Ascending aorta (tissue), 2 donors: ENCODE data around the gene TTLL11. TPM values are rescaled to one million over a fixed set of nuclear protein-coding genes. Genes with fewer than 3 reads are reported as not detected.

Experiments used
- DNase-seq, 2 donors: peaks; one replicate each; pipeline ENCODE4 v3.0.0-alpha.2; 2019; ENCODE audit warnings: low spot score in 2 of 2
- H3K27ac ChIP-seq, 2 donors: fragments of 200-600 bp; sonication (generic); one replicate each; pipeline ENCODE4 v1.5.1; 2016 to 2017; ENCODE audit warnings: mild to moderate bottlenecking in 1 of 2
- H3K27me3 ChIP-seq: fragments of 200-600 bp; sonication (generic); one replicate; pipeline ENCODE4 v1.5.1; 2017
- H3K36me3 ChIP-seq, 2 donors: fragments of 200-600 bp; sonication (generic); one replicate each; pipeline ENCODE4 v1.5.1; 2016
- H3K4me1 ChIP-seq, 2 donors: fragments of 200-600 bp; sonication (generic); one replicate each; pipeline ENCODE4 v1.5.1; 2016 to 2017; ENCODE audit warnings: mild to moderate bottlenecking in 1 of 2
- H3K4me3 ChIP-seq, 2 donors: fragments of 200-600 bp; sonication (generic); one replicate each; pipeline ENCODE4 v1.5.1; 2016 to 2017; ENCODE audit warnings: mild to moderate bottlenecking in 1 of 2
- H3K9me3 ChIP-seq, 2 donors: fragments of 200-600 bp; sonication (generic); one replicate each; pipeline ENCODE4 v1.5.1; 2016
- intact Hi-C: fragments of 100-400 bp; cut with DNase I; formaldehyde crosslinking; loops from one replicate; pipeline ENCODE4 v1.15.1; 2023
- total RNA-seq: library from RNA; depleted of rRNA; stranded (reverse); fragments of >200 nt; gene quantifications from one replicate; pipeline ENCODE4 v1.1.0, GENCODE V29; 2016
- TF ChIP-seq, protein P1 (sequence below), 3 experiments: fragments of 200-600 bp in 2 of 3; fragments of 450-650 bp in 1 of 3; sonication (generic) in 2 of 3; IDR thresholded peaks; one replicate each; pipeline ENCODE4 v1.5.1; 2016 to 2019; ENCODE audit warnings: antibody characterized with exemption in 3 of 3, mild to moderate bottlenecking in 1 of 3, moderate library complexity in 1 of 3

The TTLL11 gene
- total RNA-seq, 1 donor from 2014 or later = 18.5 TPM

GRCh38 chr9:121824651-121825030 lies 268.5 kb downstream of the TTLL11 start:
- no peak overlapping the region for H3K4me3 ChIP-seq
- DNase-seq = no peak
- H3K27me3 ChIP-seq = no peaks in the 10 kb centered on the region
- no peaks in the 10 kb centered on the region for H3K9me3 ChIP-seq
- TF ChIP-seq, protein P1, sequence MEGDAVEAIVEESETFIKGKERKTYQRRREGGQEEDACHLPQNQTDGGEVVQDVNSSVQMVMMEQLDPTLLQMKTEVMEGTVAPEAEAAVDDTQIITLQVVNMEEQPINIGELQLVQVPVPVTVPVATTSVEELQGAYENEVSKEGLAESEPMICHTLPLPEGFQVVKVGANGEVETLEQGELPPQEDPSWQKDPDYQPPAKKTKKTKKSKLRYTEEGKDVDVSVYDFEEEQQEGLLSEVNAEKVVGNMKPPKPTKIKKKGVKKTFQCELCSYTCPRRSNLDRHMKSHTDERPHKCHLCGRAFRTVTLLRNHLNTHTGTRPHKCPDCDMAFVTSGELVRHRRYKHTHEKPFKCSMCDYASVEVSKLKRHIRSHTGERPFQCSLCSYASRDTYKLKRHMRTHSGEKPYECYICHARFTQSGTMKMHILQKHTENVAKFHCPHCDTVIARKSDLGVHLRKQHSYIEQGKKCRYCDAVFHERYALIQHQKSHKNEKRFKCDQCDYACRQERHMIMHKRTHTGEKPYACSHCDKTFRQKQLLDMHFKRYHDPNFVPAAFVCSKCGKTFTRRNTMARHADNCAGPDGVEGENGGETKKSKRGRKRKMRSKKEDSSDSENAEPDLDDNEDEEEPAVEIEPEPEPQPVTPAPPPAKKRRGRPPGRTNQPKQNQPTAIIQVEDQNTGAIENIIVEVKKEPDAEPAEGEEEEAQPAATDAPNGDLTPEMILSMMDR (IDR thresholded peaks at IDR 0.05) = no peak
- intact Hi-C loops = no loop called here
- peaks cover 4 to 9% of the 10 kb centered on the region in 2 donors for H3K36me3 ChIP-seq
- H3K27ac ChIP-seq = no peak overlapping the region
- H3K4me1 ChIP-seq = no peaks in the 10 kb centered on the region

DNA sequence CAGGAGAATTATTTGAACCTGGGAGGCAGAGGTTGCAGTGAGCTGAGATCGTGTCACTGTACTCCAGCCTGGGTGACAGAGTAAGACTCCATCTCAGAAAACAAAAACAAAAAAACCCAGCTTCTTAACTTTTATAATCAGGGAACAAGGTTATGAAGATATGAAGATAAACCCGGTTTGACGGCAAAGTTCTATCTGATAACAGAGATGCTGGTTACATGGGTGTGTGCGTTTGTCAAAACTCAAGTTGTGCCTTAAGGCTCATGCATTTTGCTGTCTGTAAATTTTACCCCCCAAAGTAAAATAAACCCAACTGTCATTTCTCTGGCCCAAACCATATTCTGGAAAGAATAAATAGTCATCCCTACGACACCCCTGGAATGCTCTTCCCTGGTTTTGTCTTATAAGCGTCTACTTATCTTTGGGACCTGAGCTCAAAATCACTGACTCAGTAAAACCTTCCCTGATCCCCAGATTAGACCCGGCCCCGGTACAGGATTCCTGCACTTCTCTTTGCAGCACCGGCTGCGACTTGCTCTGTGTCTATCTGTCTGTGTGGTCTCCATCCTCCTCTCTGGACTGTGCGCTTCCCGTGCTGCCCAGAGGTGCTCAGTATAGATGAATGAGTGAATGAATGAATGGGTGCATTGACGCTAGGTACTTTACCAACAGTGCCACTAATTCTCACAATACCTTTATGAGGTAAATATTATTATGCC lies 269.5 kb downstream of the TTLL11 start:
- TF ChIP-seq, protein P1 (IDR thresholded peaks at IDR 0.05) = no peak
- peaks cover 4 to 9% of the 10 kb centered on the region in 2 donors for H3K36me3 ChIP-seq
- no peak overlapping the region for H3K4me3 ChIP-seq
- H3K27ac ChIP-seq = no peak overlapping the region
- no peaks in the 10 kb centered on the region for H3K4me1 ChIP-seq
- H3K9me3 ChIP-seq = no peaks in the 10 kb centered on the region
- no peaks in the 10 kb centered on the region for H3K27me3 ChIP-seq
- intact Hi-C loops = no loop called here
- DNase-seq = no peak

GRCh38 chr9:121822093-121823085 lies 270.7 kb downstream of the TTLL11 start:
- TF ChIP-seq, protein P1 (IDR thresholded peaks at IDR 0.05) = no peak
- intact Hi-C loops = no loop called here
- no peak for DNase-seq
- H3K27ac ChIP-seq = no peak overlapping the region
- H3K4me3 ChIP-seq = no peak overlapping the region
- H3K36me3 ChIP-seq = peaks cover 4 to 11% of the 10 kb centered on the region in 2 donors
- no peaks in the 10 kb centered on the region for H3K27me3 ChIP-seq
- H3K4me1 ChIP-seq = no peaks in the 10 kb centered on the region
- no peaks in the 10 kb centered on the region for H3K9me3 ChIP-seq

GRCh38 chr9:121821326-121821725 lies 271.8 kb downstream of the TTLL11 start:
- Histone ChIP-seq H3K36me3 (peaks cover 4 to 11% of the 10 kb centered on the region in 2 donors), H3K27ac (no peak overlapping the region), H3K27me3 (no peaks in the 10 kb centered on the region), H3K9me3 (no peaks in the 10 kb centered on the region), H3K4me3 (no peak overlapping the region), H3K4me1 (no peaks in the 10 kb centered on the region)
- TF ChIP-seq, protein P1 (IDR thresholded peaks at IDR 0.05) = no peak
- intact Hi-C loops = no loop called here
- DNase-seq = no peak

DNA sequence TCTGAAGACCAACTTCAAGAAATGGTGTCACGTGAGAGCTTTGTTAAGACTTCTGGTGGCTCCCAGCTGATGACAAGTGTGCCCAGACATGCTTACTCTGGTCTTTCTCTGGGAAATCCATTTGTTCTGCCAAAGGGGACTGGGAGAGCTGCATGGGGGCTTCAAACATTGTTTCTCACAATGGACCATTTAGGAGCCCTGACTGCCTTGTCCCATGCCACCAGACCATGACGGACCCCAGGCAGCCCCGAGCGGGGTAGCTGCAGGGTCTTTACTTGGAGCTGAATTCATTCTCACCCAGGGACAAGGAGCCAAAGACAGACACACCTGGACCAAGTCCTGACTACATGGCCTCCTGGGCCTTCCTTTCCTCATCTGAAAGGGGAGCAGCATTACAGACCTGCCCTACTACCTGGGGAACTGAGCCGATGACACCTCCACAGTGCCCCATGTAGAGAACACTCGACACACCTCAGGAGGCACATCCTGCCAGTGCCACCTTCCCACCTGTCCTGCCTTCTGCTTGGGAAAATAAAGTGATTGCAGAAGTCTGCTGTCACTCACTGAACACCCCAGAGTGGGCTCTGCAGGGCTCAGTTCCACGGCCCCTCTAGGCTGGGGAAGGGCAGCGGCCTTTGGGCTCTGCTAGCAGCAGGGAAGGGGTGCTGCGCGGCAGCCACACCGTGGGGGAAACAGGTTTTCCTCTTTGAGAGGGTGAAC lies 272.7 kb downstream of the TTLL11 start:
- DNase-seq = no peak
- H3K4me1 ChIP-seq = no peaks in the 10 kb centered on the region

More for the DNA sequence above, 272.7 kb downstream of the TTLL11 start:
- no peak overlapping the region for H3K4me3 ChIP-seq
- H3K36me3 ChIP-seq = peaks cover 4 to 11% of the 10 kb centered on the region in 2 donors
- H3K9me3 ChIP-seq = no peaks in the 10 kb centered on the region
- H3K27me3 ChIP-seq = no peaks in the 10 kb centered on the region
- intact Hi-C loops = no loop called here
- H3K27ac ChIP-seq = no peak overlapping the region
- TF ChIP-seq, protein P1 (IDR thresholded peaks at IDR 0.05) = no peak
